Smooth muscle cell of trachea (primary cell): ENCODE data around the gene PRDM11. TPM values are rescaled to one million over a fixed set of nuclear protein-coding genes. Genes with fewer than 3 reads are reported as not detected.

Experiments used
- total RNA-seq: library from RNA; depleted of rRNA; stranded (reverse); fragments of >200 nt; gene quantifications from 2 replicates; pipeline ENCODE4 v1.2.1, GENCODE V29; 2014

PRDM11 gene
- total RNA-seq = 3.3 and 6.5 TPM in 2 replicates

GRCh38 chr11:45146072-45147016 lies at the start of gene PRDM11:
PRDM11 (plus strand) TSS chr11:45146639; CDS start chr11:45181767, 35,128 bp downstream.

Other genes with a start within 250 kb of the PRDM11 start
- 40.1 and 103 TPM in 2 replicates for gene TP53I11, start 195.8 kb upstream of the PRDM11 start, total RNA-seq
- gene SYT13, start 139.7 kb downstream of the PRDM11 start, total RNA-seq = not detected in 2 replicates